GM21390 (cell line): ENCODE results near the gene SPINT1.
"Not testable (repeated sequence)": the region's sequence is repeated elsewhere in the genome, so short reads cannot be mapped to it uniquely, and the experiment has no call there.

Experiments used
- ATAC-seq: cut with Tn5 transposase; IDR thresholded peaks from one replicate; pipeline ENCODE4 v1.9.1; 2021; ENCODE audit not compliant: unreplicated experiment

The SPINT1 gene

GRCh38 chr15:40857601-40858341 lies 13.9 kb downstream of the SPINT1 start:
- ATAC-seq: no peak

GRCh38 chr15:40858706-40859105 lies 14.9 kb downstream of the SPINT1 start:
- no peak for ATAC-seq

- ATAC-seq: no peak
These were observed 15.5 kb downstream of the SPINT1 start for GRCh38 chr15:40859206-40859851.

- ATAC-seq: not testable (repeated sequence)
These were observed 17.3 kb downstream of the SPINT1 start for GRCh38 chr15:40861147-40861546.

- no peak for ATAC-seq
These were observed 19.9 kb downstream of the SPINT1 start for GRCh38 chr15:40863660-40864270.

GRCh38 chr15:40867199-40867598 lies 23.4 kb downstream of the SPINT1 start:
- ATAC-seq: no peak

GRCh38 chr15:40869686-40870085 lies 25.8 kb downstream of the SPINT1 start:
- no peak for ATAC-seq

GRCh38 chr15:40870716-40871115 lies 26.9 kb downstream of the SPINT1 start:
- ATAC-seq: no peak

- no peak for ATAC-seq
These were observed 28.1 kb downstream of the SPINT1 start for GRCh38 chr15:40871749-40872617.

GRCh38 chr15:40872791-40873693 lies 29.2 kb downstream of the SPINT1 start:
- ATAC-seq: no peak

GRCh38 chr15:40873694-40874561 lies 30.1 kb downstream of the SPINT1 start, which contains the start of gene RHOV:
Gene RHOV (minus strand): TSS chr15:40874234. CDS start chr15:40874139, 95 bp downstream.
- peak; percentile 60 for ATAC-seq

GRCh38 chr15:40875991-40876730 lies 32.3 kb downstream of the SPINT1 start:
- no peak for ATAC-seq

- no peak for ATAC-seq
These were observed 33.8 kb downstream of the SPINT1 start for GRCh38 chr15:40877694-40878093.

- no peak for ATAC-seq
These were observed 34.9 kb downstream of the SPINT1 start for GRCh38 chr15:40878785-40879184.

GRCh38 chr15:40879609-40880008 lies 35.8 kb downstream of the SPINT1 start:
- no peak for ATAC-seq

GRCh38 chr15:40881351-40881750 lies 37.5 kb downstream of the SPINT1 start:
- ATAC-seq: no peak

GRCh38 chr15:40886586-40886985 lies 42.7 kb downstream of the SPINT1 start:
- no peak for ATAC-seq

- no peak for ATAC-seq
These were observed 45.3 kb downstream of the SPINT1 start for GRCh38 chr15:40889112-40889511.
